RWPE1 (cell line): Measurements from ENCODE around the gene CRTAC1.

Experiments used
- CTCF ChIA-PET: fragments of 350-600 bp; sonication (Branson Sonifier 250); formaldehyde crosslinking; extraction: SDS; loops from one replicate; lab custom pipeline; 2021; lab: Yijun Ruan, JAX
- POLR2A ChIA-PET: fragments of 400-600 bp; formaldehyde crosslinking; extraction: SDS; loops from one replicate; lab custom pipeline; 2020; ENCODE audit warnings: antibody characterized with exemption; ENCODE audit not compliant: low non-redundant PET; lab: Yijun Ruan, JAX
- DNase-seq: peaks from one replicate; pipeline ENCODE4 v3.0.0; 2012; ENCODE audit warnings: low spot score
- H3K27ac ChIP-seq: fragments of 450-650 bp; 2 replicates; pipeline ENCODE4 v1.5.1; 2017
- TF ChIP-seq, protein P1 (sequence below): fragments of 450-650 bp; conservative IDR thresholded peaks from 2 replicates; pipeline ENCODE4 v1.5.1; 2017; ENCODE audit warnings: low read depth, mild to moderate bottlenecking

The CRTAC1 gene

DNA sequence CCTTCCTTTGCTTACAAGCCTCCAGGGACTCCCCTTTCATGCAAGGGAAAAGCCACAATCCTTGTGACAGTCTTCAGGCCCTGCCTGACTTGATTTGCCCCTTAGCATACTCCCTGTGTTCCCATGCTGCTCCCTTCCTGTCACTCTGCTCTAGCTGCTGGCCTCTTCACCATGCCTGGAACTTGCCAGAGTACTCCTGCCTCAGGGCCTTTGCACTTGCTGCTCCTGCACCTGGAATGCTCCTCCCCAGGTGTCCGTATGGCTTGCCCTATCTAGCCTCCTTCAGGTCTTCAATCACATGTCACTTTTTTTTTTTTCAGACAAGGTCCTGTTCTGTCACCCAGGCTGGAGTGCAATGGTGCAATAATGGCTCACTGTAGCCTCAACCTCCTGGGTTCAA lies 203.5 kb downstream of the CRTAC1 start:
- no peak for DNase-seq
- ChIA-PET CTCF (interaction anchor here (0.7 to 1.0 kb wide), 3 partner anchors 36 to 126 kb away, joined by 3 to 4 read pairs (median 3); no protein-coding TSS in a partner anchor), POLR2A (no interaction called here)
- TF ChIP-seq, protein P1, sequence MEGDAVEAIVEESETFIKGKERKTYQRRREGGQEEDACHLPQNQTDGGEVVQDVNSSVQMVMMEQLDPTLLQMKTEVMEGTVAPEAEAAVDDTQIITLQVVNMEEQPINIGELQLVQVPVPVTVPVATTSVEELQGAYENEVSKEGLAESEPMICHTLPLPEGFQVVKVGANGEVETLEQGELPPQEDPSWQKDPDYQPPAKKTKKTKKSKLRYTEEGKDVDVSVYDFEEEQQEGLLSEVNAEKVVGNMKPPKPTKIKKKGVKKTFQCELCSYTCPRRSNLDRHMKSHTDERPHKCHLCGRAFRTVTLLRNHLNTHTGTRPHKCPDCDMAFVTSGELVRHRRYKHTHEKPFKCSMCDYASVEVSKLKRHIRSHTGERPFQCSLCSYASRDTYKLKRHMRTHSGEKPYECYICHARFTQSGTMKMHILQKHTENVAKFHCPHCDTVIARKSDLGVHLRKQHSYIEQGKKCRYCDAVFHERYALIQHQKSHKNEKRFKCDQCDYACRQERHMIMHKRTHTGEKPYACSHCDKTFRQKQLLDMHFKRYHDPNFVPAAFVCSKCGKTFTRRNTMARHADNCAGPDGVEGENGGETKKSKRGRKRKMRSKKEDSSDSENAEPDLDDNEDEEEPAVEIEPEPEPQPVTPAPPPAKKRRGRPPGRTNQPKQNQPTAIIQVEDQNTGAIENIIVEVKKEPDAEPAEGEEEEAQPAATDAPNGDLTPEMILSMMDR = no peak
- no peak overlapping the region for H3K27ac ChIP-seq

DNA sequence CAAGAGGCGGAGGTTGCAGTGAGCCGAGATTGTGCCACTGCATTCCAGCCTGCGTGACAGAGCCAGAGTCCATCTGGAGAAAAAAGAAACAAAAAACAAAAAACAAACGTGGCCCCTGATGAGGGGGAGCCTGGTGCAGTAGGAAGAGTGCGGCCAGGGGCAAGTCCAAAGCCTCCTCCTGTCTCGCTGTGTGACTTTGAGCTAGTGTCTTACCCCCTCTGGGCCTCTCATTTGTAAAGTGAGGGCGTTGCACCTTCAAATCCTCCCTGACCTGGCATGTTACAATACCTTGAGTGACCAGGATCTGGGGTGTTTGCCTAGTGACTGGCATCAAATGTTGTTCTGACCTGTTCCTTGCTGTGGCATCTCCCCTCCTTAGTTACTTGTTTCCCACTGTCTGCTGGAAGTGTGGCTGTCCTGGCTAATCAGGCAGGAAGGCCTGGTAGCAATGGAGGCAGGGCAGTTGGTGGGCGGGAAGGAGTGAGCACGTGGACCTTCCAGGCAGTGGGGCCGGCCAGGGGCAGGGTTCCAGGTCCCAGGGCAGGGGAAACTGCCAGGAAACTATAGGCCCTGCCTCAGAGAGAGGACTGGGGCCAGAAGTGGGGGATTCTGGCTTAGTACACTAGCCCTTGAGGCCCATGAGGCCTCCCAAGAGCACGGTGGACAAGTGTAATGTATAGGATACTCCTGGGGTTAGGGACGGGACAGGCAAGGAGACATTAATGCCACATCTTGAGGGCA lies 205.2 kb downstream of the CRTAC1 start:
- DNase-seq = no peak
- TF ChIP-seq, protein P1 = no peak
- ChIA-PET CTCF (interaction anchor here (0.6 to 1.0 kb wide), 3 partner anchors 23 to 53 kb away, joined by 3 to 6 read pairs (median 3); no protein-coding TSS in a partner anchor), POLR2A (no interaction called here)
- H3K27ac ChIP-seq = no peak overlapping the region

DNA sequence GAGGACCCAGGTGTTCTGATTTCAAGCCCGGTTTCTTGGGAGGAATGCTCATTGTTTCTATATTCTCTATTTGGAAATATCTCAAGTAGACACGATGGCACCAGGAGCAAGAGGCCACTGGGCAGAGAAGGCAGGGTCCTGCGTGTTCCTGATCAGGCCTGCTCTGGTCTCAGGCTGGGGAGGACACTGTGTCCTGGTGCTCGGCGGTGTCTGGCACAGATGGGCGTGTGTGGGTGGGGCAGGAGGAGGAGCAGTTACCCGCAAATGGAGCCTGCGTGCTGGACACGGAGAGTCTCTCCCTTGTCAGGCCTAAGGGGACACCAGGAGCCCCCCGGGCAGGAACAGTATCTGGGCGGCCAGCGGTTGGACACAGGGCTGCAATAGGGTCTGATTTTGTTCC lies 206.7 kb downstream of the CRTAC1 start:
- CTCF ChIA-PET = no interaction called here
- TF ChIP-seq, protein P1 = no peak
- POLR2A ChIA-PET = no interaction called here
- no peak for DNase-seq
- no peak overlapping the region for H3K27ac ChIP-seq

DNA sequence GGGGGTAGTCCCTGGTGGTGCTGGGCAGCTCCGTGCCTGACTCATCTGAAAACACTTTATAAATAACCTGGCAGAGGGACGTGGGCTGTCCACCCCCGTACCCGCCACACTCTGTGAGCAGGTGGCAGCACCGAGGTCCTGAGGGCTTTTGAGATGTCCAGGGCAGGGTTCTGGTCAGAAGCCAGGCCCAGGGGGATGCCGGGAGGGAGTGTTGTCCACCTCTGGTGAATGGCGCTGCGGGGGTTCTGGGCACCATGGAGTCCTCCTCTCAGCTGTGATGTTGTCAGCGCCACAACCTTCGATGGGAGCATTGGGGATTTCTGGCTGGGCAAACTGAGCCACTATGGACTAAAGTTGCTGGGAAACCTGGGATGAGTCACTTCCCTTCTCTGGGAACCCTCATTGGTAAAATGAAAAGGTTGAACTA lies 208.1 kb downstream of the CRTAC1 start:
- ChIA-PET POLR2A (no interaction called here), CTCF (interaction anchor here (0.6 to 1.7 kb wide), 3 partner anchors 18 to 34 kb away, joined by 3 to 6 read pairs (median 3); no protein-coding TSS in a partner anchor)
- H3K27ac ChIP-seq = no peak overlapping the region

DNA sequence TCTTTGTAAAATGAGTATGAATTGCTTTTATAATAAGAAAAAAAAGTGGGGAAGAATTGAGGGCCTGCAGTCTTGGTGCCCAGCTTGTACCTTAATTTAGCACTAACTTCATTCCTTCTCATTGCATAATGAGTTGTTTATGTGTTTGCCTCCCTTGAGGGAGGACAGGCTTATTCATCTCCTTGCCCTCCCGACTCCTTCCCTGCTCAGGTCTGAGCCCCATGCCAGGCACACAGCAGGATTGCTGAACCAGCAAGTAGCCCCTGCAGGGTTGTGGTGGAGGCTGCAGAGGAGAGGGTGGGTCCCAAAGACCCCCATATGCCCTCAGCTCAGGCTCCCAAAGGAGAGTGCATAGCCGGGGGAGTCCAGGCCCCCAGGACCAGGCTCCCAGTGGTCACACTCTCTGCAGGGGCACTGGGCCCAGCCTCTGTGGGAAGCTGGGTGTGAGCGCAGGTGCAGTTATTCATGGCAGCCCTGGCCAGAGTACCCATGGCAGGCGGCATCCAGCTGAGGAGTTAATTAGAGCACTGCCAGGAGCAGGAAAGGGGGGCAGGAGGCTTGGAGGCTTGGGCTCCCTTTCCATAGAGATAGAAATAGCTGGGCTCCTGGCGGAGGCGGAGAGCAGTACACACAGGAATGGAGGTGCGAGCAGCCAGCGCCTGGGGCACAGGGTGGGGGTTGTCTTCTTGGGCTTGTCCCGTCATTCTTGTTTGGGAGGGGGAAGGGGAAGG lies 208.9 kb downstream of the CRTAC1 start:
- no peak overlapping the region for H3K27ac ChIP-seq
- ChIA-PET POLR2A (no interaction called here), CTCF (interaction anchor here (0.6 to 1.7 kb wide), 3 partner anchors 29 to 35 kb away, joined by 3 to 6 read pairs (median 3); no protein-coding TSS in a partner anchor)

More for the DNA sequence above, 208.1 kb downstream of the CRTAC1 start:
- peak; percentile 70 for DNase-seq
- TF ChIP-seq, protein P1 = no peak

More for the DNA sequence above, 208.9 kb downstream of the CRTAC1 start:
- no peak for DNase-seq
- TF ChIP-seq, protein P1 = no peak
